ENCODE data around the gene BOLL.

BOLL gene

GRCh38 chr2:197786010-197786877 lies 1.1 kb upstream of the BOLL start:
- H3K4me3 ChIP-seq (ENCODE audit: low read depth, low read length): no peak overlapping the region
- TF ChIP-seq MAX (IDR thresholded peaks at IDR 0.05; ENCODE audit: low read depth, low read length) (no peak), POLR2A (IDR thresholded peaks at IDR 0.05; ENCODE audit: extremely low read depth, insufficient read length) (no peak), MYC (IDR thresholded peaks at IDR 0.05; ENCODE audit: low read depth, low read length) (no peak), CTCF (IDR thresholded peaks at IDR 0.05; ENCODE audit: low read depth, low read length) (no peak)
- DNase-seq (ENCODE audit: low read depth): no peak

- DNase-seq (ENCODE audit: low read depth): no peak
- H3K4me3 ChIP-seq (ENCODE audit: low read depth, low read length): no peak overlapping the region
- no peak for TF ChIP-seq CTCF (IDR thresholded peaks at IDR 0.05; ENCODE audit: low read depth, low read length)
These were observed 3.0 kb downstream of the BOLL start for GRCh38 chr2:197782126-197782525.

- no peak overlapping the region for H3K4me3 ChIP-seq (ENCODE audit: low read depth, low read length)
- no peak for DNase-seq (ENCODE audit: low read depth)
- no peak for TF ChIP-seq CTCF (IDR thresholded peaks at IDR 0.05; ENCODE audit: low read depth, low read length)
- no peak for TF ChIP-seq MAX (IDR thresholded peaks at IDR 0.05; ENCODE audit: low read depth, low read length)
- no peak for TF ChIP-seq POLR2A (IDR thresholded peaks at IDR 0.05; ENCODE audit: extremely low read depth, insufficient read length)
- TF ChIP-seq MYC (IDR thresholded peaks at IDR 0.05; ENCODE audit: low read depth, low read length): no peak
These were observed 5.9 kb downstream of the BOLL start for GRCh38 chr2:197779261-197779660.

GRCh38 chr2:197777823-197778407 lies 7.2 kb downstream of the BOLL start:
- TF ChIP-seq POLR2A (IDR thresholded peaks at IDR 0.05; ENCODE audit: extremely low read depth, insufficient read length) (no peak), CTCF (IDR thresholded peaks at IDR 0.05; ENCODE audit: low read depth, low read length) (no peak), MYC (IDR thresholded peaks at IDR 0.05; ENCODE audit: low read depth, low read length) (no peak), MAX (IDR thresholded peaks at IDR 0.05; ENCODE audit: low read depth, low read length) (no peak)
- peak; percentile 62 for DNase-seq (ENCODE audit: low read depth)
- no peak overlapping the region for H3K4me3 ChIP-seq (ENCODE audit: low read depth, low read length)

GRCh38 chr2:197760293-197760657 lies 24.8 kb downstream of the BOLL start:
- no peak for DNase-seq (ENCODE audit: low read depth)
- H3K4me3 ChIP-seq (ENCODE audit: low read depth, low read length): no peak overlapping the region
- TF ChIP-seq MAX (IDR thresholded peaks at IDR 0.05; ENCODE audit: low read depth, low read length) (no peak), POLR2A (IDR thresholded peaks at IDR 0.05; ENCODE audit: extremely low read depth, insufficient read length) (no peak), CTCF (IDR thresholded peaks at IDR 0.05; ENCODE audit: low read depth, low read length) (no peak), MYC (IDR thresholded peaks at IDR 0.05; ENCODE audit: low read depth, low read length) (no peak)
